Right lobe of liver (tissue), 4 donors: Measurements from ENCODE around the gene MOAP1.

Experiments used
- CTCF ChIP-seq, 4 donors: fragments of 200-600 bp in 3 of 4; fragments of 450-650 bp in 1 of 4; IDR thresholded peaks; one replicate each; pipeline versions ENCODE4 v1.5.1 to v1.8.0; 2016 to 2022; ENCODE audit warnings: antibody characterized with exemption in 4 of 4, mild to moderate bottlenecking in 2 of 4
- POLR2A ChIP-seq: fragments of 450-650 bp; IDR thresholded peaks from one replicate; pipeline ENCODE4 v1.6.1; 2017; ENCODE audit warnings: antibody characterized with exemption, mild to moderate bottlenecking
- donor health status: DM: no; HTN: no; CAD: no.
- donor health status: DM: no; HTN: no; CAD: no.
- donor health status: DM: no; HTN: yes; CAD: no.

- TF ChIP-seq POLR2A (no peak), CTCF (IDR thresholded peaks at IDR 0.05) (no peak)
These were observed 41.6 kb downstream of the MOAP1 start for GRCh38 chr14:93142854-93143652.
